Neural cell (in vitro differentiated cells): ENCODE measurements around the gene JMY. TPM values are rescaled to one million over a fixed set of nuclear protein-coding genes. Genes with fewer than 3 reads are reported as not detected.

Experiments
- H2AFZ ChIP-seq: fragments of 200-600, 300-800 bp; sonication (generic), shearing (Covaris generic); 2 replicates; pipeline ENCODE4 v1.6.0; 2014; ENCODE audit warnings: low read depth, mild to moderate bottlenecking, antibody characterized with exemption, low read length, moderate library complexity
- H3F3A ChIP-seq: fragments of 200-600 bp; shearing (Covaris generic); 2 replicates; pipeline ENCODE4 v1.6.1; 2016; ENCODE audit warnings: mild to moderate bottlenecking, moderate library complexity, mixed read lengths, antibody characterized with exemption, low read length; ENCODE audit not compliant: insufficient read depth, poor library complexity, severe bottlenecking
- H3K27ac ChIP-seq: fragments of 200-600, 300-800 bp; sonication (generic), shearing (Covaris generic); 2 replicates; pipeline ENCODE4 v1.5.1; 2014; ENCODE audit warnings: mild to moderate bottlenecking, low read length, moderate library complexity
- H3K27me3 ChIP-seq: fragments of 300-800, 200-600 bp; sonication (generic), shearing (Covaris generic); 2 replicates; pipeline ENCODE4 v1.6.0; 2014; ENCODE audit warnings: mild to moderate bottlenecking, low read depth, low read length, moderate library complexity; ENCODE audit not compliant: insufficient read depth
- H3K36me3 ChIP-seq: fragments of 300-800, 200-600 bp; sonication (generic), shearing (Covaris generic); 2 replicates; pipeline ENCODE4 v1.5.1; 2014; ENCODE audit warnings: mild to moderate bottlenecking, antibody characterized with exemption, low read length, moderate library complexity; ENCODE audit not compliant: insufficient read depth
- H3K4me2 ChIP-seq: fragments of 300-800, 200-600 bp; sonication (generic), shearing (Covaris generic); 2 replicates; pipeline ENCODE4 v1.6.0; 2014; ENCODE audit warnings: mild to moderate bottlenecking, low read length
- H3K4me3 ChIP-seq: fragments of 300-800, 200-600 bp; sonication (generic), shearing (Covaris generic); 2 replicates; pipeline ENCODE4 v1.5.1; 2014; ENCODE audit warnings: mild to moderate bottlenecking, low read length, moderate library complexity
- H3K79me2 ChIP-seq: fragments of 200-600 bp; shearing (Covaris generic); replicated peaks from 2 replicates; pipeline ENCODE4 v1.6.0; 2014; ENCODE audit warnings: mild to moderate bottlenecking, low read length, moderate library complexity; ENCODE audit not compliant: insufficient read depth
- H3K9ac ChIP-seq: fragments of 300-800, 200-600 bp; sonication (generic), shearing (Covaris generic); 2 replicates; pipeline ENCODE4 v1.6.1; 2016; ENCODE audit warnings: mild to moderate bottlenecking, low read length, mixed read lengths
- H3K9me2 ChIP-seq: fragments of 200-600 bp; shearing (Covaris generic); 2 replicates; pipeline ENCODE4 v1.6.1; 2016; ENCODE audit warnings: mild to moderate bottlenecking, low read length, mixed read lengths; ENCODE audit not compliant: insufficient read depth
- H3K9me3 ChIP-seq: fragments of 200-600, 300-800 bp; sonication (generic), shearing (Covaris generic); 2 replicates; pipeline ENCODE4 v1.6.1; 2016; ENCODE audit warnings: mild to moderate bottlenecking, mixed run types, low read length, moderate library complexity, mixed read lengths
- H4K20me1 ChIP-seq: fragments of 200-600 bp; shearing (Covaris generic); 2 replicates; pipeline ENCODE4 v1.6.1; 2016; ENCODE audit warnings: mild to moderate bottlenecking, mixed run types; ENCODE audit not compliant: insufficient read depth
- EP300 ChIP-seq: fragments of 450-650 bp; conservative IDR thresholded peaks from 2 replicates; pipeline ENCODE4 v1.6.1; 2014; ENCODE audit warnings: antibody characterized with exemption, mild to moderate bottlenecking, moderate library complexity; ENCODE audit not compliant: poor library complexity, severe bottlenecking
- EZH2 ChIP-seq: fragments of 200-600, 300-800 bp; shearing (Covaris generic), sonication (generic); IDR thresholded peaks from 2 replicates; pipeline ENCODE4 v1.6.1; 2014; ENCODE audit warnings: antibody characterized with exemption, low read length, borderline replicate concordance, mild to moderate bottlenecking; ENCODE audit not compliant: insufficient read depth, poor library complexity, severe bottlenecking
- MXI1 ChIP-seq: fragments of 450-650 bp; conservative IDR thresholded peaks from 2 replicates; pipeline ENCODE4 v1.6.1; 2014; ENCODE audit warnings: antibody characterized with exemption, mild to moderate bottlenecking; ENCODE audit not compliant: poor library complexity, severe bottlenecking
- POLR2AphosphoS5 ChIP-seq: IDR thresholded peaks from 2 replicates; pipeline ENCODE4 v1.6.1; 2012
- RAD21 ChIP-seq: fragments of 450-650 bp; conservative IDR thresholded peaks from 2 replicates; pipeline ENCODE4 v1.6.1; 2014; ENCODE audit warnings: antibody characterized with exemption, mild to moderate bottlenecking, moderate library complexity
- REST ChIP-seq: IDR thresholded peaks from 2 replicates; pipeline ENCODE4 v1.6.1; 2012; ENCODE audit warnings: borderline replicate concordance
- SMC3 ChIP-seq: fragments of 450-650 bp; conservative IDR thresholded peaks from 2 replicates; pipeline ENCODE4 v1.6.1; 2014; ENCODE audit warnings: antibody characterized with exemption, mild to moderate bottlenecking, moderate library complexity; ENCODE audit not compliant: poor library complexity
- TAF1 ChIP-seq: IDR thresholded peaks from 2 replicates; pipeline ENCODE4 v1.6.1; 2012; ENCODE audit warnings: low read depth
- polyA plus RNA-seq: library from polyadenylated mRNA; depleted of rRNA; stranded (reverse); fragments of >200 nt; gene quantifications from 2 replicates; pipeline ENCODE4 v1.2.3, GENCODE V29; 2014
- TF ChIP-seq, protein P1 (sequence below): fragments of 450-650 bp; IDR thresholded peaks from 2 replicates; pipeline ENCODE4 v1.5.1; 2014; ENCODE audit warnings: antibody characterized with exemption, mild to moderate bottlenecking, moderate library complexity; ENCODE audit not compliant: poor library complexity, severe bottlenecking

JMY gene
- polyA plus RNA-seq, 1 donor from 2014 or later = 19.3 TPM

DNA sequence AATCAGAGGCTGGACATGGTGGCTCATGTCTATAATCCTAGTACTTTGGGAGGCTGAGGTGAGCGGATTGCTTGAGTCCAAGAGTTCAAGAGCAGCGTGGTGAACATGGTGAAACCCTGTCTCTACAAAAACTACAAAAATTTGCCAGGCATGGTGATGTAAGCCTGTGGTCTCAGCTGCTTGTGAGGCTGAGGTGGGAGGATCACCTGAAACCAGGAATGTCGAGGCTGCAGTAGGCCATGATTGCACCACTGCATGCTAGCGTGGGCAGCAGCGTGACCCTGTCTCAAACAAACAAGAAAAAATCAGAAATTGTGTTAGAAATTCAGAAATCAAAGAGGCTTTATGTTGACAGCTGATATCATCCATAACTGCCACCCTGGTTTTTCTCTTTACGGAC lies 21.4 kb downstream of the JMY start:
- no peak overlapping the region for H3K4me2 ChIP-seq
- no peak overlapping the region for H3K4me3 ChIP-seq
- no peaks in the 10 kb centered on the region for H3K9me2 ChIP-seq
- H3K9me3 ChIP-seq = no peaks in the 10 kb centered on the region
- no peaks in the 10 kb centered on the region for H3K36me3 ChIP-seq
- H3K79me2 ChIP-seq = peaks cover 4% of the 10 kb centered on the region
- no peak overlapping the region for H3K9ac ChIP-seq
- no peaks in the 10 kb centered on the region for H3K27me3 ChIP-seq
- H3F3A ChIP-seq = no peaks in the 10 kb centered on the region
- no peaks in the 10 kb centered on the region for H4K20me1 ChIP-seq
- H2AFZ ChIP-seq = no peak overlapping the region
- H3K27ac ChIP-seq = no peak overlapping the region
- TF ChIP-seq RAD21 = no peak

DNA sequence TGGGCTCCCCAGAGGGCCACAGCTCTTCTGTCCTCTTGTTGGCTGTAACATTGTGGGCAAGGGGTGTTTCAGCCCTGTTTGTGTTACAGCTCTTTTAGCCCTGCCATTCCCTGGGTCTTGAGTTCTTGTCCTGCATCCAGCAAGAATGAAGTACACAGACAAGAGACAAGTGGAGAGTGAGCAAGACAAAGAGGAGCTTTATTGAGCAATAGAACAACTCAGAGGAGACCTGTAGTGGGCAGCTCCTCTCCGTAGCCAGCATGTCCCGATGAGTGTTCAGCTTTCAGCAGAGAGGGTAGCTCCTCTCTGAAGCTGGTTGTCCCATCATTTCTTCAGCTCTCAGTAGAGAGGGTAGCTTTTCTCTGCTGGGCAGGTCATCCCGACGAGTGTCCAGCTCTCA lies 22.9 kb downstream of the JMY start:
- TF ChIP-seq, protein P1, sequence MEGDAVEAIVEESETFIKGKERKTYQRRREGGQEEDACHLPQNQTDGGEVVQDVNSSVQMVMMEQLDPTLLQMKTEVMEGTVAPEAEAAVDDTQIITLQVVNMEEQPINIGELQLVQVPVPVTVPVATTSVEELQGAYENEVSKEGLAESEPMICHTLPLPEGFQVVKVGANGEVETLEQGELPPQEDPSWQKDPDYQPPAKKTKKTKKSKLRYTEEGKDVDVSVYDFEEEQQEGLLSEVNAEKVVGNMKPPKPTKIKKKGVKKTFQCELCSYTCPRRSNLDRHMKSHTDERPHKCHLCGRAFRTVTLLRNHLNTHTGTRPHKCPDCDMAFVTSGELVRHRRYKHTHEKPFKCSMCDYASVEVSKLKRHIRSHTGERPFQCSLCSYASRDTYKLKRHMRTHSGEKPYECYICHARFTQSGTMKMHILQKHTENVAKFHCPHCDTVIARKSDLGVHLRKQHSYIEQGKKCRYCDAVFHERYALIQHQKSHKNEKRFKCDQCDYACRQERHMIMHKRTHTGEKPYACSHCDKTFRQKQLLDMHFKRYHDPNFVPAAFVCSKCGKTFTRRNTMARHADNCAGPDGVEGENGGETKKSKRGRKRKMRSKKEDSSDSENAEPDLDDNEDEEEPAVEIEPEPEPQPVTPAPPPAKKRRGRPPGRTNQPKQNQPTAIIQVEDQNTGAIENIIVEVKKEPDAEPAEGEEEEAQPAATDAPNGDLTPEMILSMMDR = no peak
- TF ChIP-seq TAF1 (no peak), REST (no peak), MXI1 (no peak), RAD21 (no peak), EZH2 (no peak), EP300 (no peak), SMC3 (no peak), POLR2AphosphoS5 (no peak)
- H3K36me3 ChIP-seq = no peaks in the 10 kb centered on the region
- H3K27ac ChIP-seq = no peak overlapping the region
- no peak overlapping the region for H2AFZ ChIP-seq
- no peak overlapping the region for H3K4me2 ChIP-seq
- no peak overlapping the region for H3K4me3 ChIP-seq
- H3K9me2 ChIP-seq = no peaks in the 10 kb centered on the region
- H3K9me3 ChIP-seq = no peaks in the 10 kb centered on the region
- H3K9ac ChIP-seq = no peak overlapping the region
- H4K20me1 ChIP-seq = no peaks in the 10 kb centered on the region
- no peaks in the 10 kb centered on the region for H3F3A ChIP-seq
- H3K79me2 ChIP-seq = peaks cover 4% of the 10 kb centered on the region
- H3K27me3 ChIP-seq = no peaks in the 10 kb centered on the region

DNA sequence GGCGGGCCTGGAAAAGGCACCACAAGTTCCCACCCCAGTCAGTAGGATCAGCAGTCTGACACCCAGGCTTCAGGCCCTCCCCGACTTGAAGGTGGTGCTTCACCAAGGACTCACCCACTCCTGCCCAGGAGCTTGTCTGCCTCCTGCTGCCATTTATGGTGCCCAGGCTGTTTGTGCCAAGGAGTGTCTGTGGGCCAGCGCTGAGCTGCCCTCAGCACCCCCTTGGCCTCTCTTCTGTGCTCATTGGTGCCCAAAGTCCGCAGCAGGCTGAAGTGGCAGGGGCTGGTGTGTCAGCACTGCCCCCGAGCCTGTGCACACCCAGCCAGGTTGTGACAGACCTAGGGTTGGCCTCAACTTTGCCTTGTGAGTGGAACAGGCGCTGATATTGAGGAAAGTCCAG lies 23.5 kb downstream of the JMY start:
- Histone ChIP-seq H2AFZ (no peak overlapping the region), H3K4me3 (no peak overlapping the region), H3K4me2 (no peak overlapping the region), H3K9ac (no peak overlapping the region), H3K9me2 (no peaks in the 10 kb centered on the region), H4K20me1 (no peaks in the 10 kb centered on the region), H3K36me3 (no peaks in the 10 kb centered on the region), H3F3A (no peaks in the 10 kb centered on the region), H3K27me3 (no peaks in the 10 kb centered on the region), H3K79me2 (peaks cover 4% of the 10 kb centered on the region), H3K9me3 (no peaks in the 10 kb centered on the region), H3K27ac (no peak overlapping the region)
- TF ChIP-seq TAF1 (no peak), REST (no peak), SMC3 (no peak), RAD21 (no peak), EZH2 (no peak), POLR2AphosphoS5 (no peak), EP300 (no peak), MXI1 (no peak)
- TF ChIP-seq, protein P1 = no peak
